ENCODE data around the gene STK40.

The STK40 gene

DNA sequence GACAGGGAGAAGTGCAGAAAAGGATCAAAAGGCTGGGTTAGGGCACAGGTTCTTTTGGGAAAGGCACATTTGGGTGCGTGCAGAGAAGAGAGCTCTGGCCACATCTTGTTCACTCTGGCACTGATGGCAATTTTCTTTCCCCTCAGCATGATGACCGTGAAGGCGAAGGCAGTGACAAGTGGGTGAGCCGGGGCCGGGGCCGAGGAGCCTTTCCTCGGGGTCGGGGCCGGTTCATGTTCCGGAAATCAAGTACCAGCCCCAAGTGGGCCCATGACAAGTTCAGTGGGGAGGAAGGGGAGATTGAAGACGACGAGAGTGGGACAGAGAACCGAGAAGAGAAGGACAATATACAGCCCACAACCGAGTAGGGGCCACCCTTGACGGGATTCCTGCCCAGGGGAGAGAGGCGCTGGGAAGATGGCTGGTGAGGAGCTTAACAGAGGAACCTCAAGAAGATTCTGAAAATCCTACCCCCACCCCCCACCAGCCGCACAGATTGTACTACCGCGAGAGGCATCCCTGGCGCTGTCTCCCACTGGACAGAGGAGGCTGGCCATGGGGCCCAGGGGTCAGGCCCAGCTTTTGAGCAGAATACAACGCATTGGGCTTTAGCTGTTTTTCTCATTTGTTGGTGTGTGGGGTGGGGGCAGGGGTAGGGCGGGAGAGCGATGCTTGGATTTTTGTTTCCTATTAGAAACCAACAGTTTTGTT, 81.9 kb downstream of the STK40 start:
- Histone ChIP-seq H3K27me3 (ENCODE audit: insufficient read depth, low read length) (no peaks in the 10 kb centered on the region; the same call in 1 of the 2 replicates), H3K36me3 (ENCODE audit: insufficient read depth, low read depth, low read length) (peaks cover 60% of the 10 kb centered on the region), H3K4me1 (ENCODE audit: insufficient read depth, low read length) (peaks cover 4% of the 10 kb centered on the region; the same call in 1 of the 2 replicates), H3K9ac (ENCODE audit: low read depth, low read length) (no peak overlapping the region), H3K4me3 (ENCODE audit: low read length) (no peak overlapping the region), H3K27ac (ENCODE audit: low read length) (no peak overlapping the region), H3K9me3 (ENCODE audit: insufficient read depth, low read depth, low read length) (no peaks in the 10 kb centered on the region)

DNA sequence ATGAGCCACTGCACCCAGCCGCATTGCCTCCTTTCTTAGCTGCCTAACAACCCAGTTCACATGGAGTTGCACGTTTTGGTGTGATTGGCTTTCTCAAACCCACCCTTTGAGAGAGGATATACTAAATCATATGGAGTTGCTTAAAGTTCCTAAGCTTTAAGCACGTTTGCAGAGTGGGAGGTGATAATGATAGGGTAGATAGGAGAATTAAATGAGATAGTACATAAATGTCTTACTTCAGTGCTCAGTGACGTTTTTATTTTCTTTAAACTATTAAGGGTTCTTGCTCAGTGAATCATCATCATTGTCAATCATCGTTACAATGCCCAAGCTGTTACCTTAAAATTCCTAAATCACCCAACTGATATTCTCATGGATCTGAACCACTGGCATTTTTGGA, 82.5 kb downstream of the STK40 start:
- Histone ChIP-seq H3K27ac (ENCODE audit: low read length) (no peak overlapping the region), H3K9ac (ENCODE audit: low read depth, low read length) (no peak overlapping the region), H3K4me3 (ENCODE audit: low read length) (no peak overlapping the region), H3K27me3 (ENCODE audit: insufficient read depth, low read length) (no peaks in the 10 kb centered on the region; the same call in 1 of the 2 replicates), H3K9me3 (ENCODE audit: insufficient read depth, low read depth, low read length) (no peaks in the 10 kb centered on the region), H3K4me1 (ENCODE audit: insufficient read depth, low read length) (peaks cover 4% of the 10 kb centered on the region; the same call in 1 of the 2 replicates), H3K36me3 (ENCODE audit: insufficient read depth, low read depth, low read length) (peaks cover 66% of the 10 kb centered on the region)

DNA sequence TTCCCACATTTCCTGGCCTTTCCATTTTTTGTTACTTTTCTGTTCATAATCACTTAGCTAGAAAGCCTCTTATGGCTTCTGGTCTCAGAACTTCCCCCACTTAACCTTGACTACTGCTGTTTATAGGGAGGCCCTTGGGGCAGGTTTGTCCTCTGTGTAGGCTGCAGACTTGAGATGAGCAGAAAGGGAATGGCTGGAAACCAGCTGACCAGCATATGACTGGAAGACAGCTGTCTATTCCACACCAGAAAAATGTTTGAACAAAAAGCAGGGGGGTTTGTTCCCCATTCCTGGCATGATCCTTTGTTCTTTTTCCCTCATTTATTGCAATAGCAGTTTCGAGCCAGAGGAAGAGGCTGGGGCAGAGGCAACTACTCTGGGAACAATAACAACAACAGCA, 84.5 kb downstream of the STK40 start:
- Histone ChIP-seq H3K27ac (ENCODE audit: low read length) (no peak overlapping the region), H3K27me3 (ENCODE audit: insufficient read depth, low read length) (no peaks in the 10 kb centered on the region), H3K4me1 (ENCODE audit: insufficient read depth, low read length) (peaks cover 4% of the 10 kb centered on the region; the same call in 1 of the 2 replicates), H3K36me3 (ENCODE audit: insufficient read depth, low read depth, low read length) (peaks cover 86% of the 10 kb centered on the region), H3K9me3 (ENCODE audit: insufficient read depth, low read depth, low read length) (no peaks in the 10 kb centered on the region), H3K4me3 (ENCODE audit: low read length) (no peak overlapping the region), H3K9ac (ENCODE audit: low read depth, low read length) (no peak overlapping the region)

DNA sequence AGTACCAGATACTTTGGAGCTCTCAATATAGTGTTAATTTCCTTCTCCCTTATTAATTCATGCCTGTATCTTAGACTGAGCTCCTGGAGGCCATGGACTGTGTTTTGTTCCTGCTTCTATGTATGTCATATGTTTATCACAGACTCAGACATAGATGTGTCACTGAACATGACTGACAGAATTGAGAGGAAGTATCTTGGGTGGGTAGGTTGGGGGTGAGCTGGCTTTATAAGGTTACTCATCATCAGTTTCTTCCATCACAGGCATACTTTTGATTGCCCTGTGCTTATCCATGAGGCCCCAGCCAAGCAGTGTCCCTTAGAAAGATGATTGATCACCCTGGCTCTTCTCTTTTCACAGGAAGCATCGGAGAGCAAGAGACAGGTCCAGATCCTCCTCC, 85.2 kb downstream of the STK40 start:
- Histone ChIP-seq H3K9me3 (ENCODE audit: insufficient read depth, low read depth, low read length) (no peaks in the 10 kb centered on the region), H3K4me3 (ENCODE audit: low read length) (no peak overlapping the region), H3K36me3 (ENCODE audit: insufficient read depth, low read depth, low read length) (peaks cover 92% of the 10 kb centered on the region), H3K9ac (ENCODE audit: low read depth, low read length) (no peak overlapping the region), H3K4me1 (ENCODE audit: insufficient read depth, low read length) (peaks cover 4% of the 10 kb centered on the region; the same call in 1 of the 2 replicates), H3K27ac (ENCODE audit: low read length) (no peak overlapping the region), H3K27me3 (ENCODE audit: insufficient read depth, low read length) (no peaks in the 10 kb centered on the region)

DNA sequence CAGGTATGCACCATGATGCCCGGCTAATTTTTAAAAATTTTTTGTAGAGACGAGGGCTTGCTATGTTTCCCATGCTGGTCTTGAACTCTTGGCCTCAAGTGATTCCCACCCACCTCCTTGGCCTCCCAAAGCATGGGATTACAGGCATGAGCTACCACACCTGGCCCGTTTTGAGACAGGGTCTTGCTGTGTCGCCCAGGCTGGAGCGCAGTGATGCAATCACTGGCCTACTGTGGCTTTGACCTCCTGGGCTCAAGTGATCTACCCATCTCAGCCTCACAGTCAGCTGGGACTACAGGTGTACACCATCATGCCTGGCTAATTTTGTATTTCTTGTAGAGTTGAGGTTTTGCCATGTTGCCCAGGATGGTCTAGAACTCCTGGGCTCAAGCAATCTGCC, 87.1 kb downstream of the STK40 start:
- H3K9ac ChIP-seq (ENCODE audit: low read depth, low read length) = no peak overlapping the region
- no peak overlapping the region for H3K27ac ChIP-seq (ENCODE audit: low read length)
- no peaks in the 10 kb centered on the region for H3K4me1 ChIP-seq (ENCODE audit: insufficient read depth, low read length)
- no peak overlapping the region for H3K4me3 ChIP-seq (ENCODE audit: low read length)
- peaks cover 92% of the 10 kb centered on the region for H3K36me3 ChIP-seq (ENCODE audit: insufficient read depth, low read depth, low read length)
- H3K9me3 ChIP-seq (ENCODE audit: insufficient read depth, low read depth, low read length) = no peaks in the 10 kb centered on the region
- no peaks in the 10 kb centered on the region for H3K27me3 ChIP-seq (ENCODE audit: insufficient read depth, low read length)

DNA sequence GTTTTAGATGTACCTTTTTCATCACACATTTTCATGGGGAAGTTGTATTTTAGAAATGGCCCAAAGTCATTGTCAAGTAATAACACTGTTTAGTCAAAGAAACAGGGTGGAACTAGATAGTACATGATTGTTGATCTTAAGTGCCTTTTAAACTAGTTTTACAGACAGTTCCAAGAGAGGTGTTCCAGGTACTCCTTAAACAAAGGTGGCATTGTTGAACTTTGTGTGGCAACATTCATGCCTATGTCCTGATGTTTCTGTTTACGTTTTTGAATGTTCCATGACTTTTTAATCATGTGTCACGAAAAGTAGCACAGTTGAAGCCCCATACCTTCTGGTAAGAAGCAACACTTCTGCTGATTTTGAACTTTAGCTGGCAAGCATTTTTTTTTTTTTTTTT, 88.7 kb downstream of the STK40 start:
- no peak overlapping the region for H3K27ac ChIP-seq (ENCODE audit: low read length)

DNA sequence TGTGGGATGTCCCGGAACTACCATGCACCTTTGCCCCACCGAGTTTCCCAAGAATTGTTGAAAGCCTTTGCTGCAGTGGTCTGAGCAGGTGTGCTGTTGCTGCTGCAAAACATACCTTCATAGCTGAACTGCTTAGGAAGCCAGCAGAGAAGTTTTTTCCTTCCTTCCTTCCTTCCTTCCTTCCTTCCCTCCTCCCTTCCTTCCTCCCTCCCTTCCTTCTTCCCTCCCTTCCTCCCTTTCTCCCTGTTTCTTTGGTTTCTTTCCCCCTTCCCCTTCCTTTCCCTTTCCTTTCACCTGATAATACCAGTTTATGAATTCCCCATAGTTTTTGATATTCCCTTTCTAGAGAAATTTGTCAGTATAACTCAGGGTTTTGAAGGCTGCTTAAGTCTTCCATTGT, 90.3 kb downstream of the STK40 start:
- Histone ChIP-seq H3K9ac (ENCODE audit: low read depth, low read length) (no peak overlapping the region), H3K36me3 (ENCODE audit: insufficient read depth, low read depth, low read length) (peaks cover 90% of the 10 kb centered on the region), H3K4me3 (ENCODE audit: low read length) (no peak overlapping the region), H3K27ac (ENCODE audit: low read length) (no peak overlapping the region), H3K9me3 (ENCODE audit: insufficient read depth, low read depth, low read length) (no peaks in the 10 kb centered on the region), H3K27me3 (ENCODE audit: insufficient read depth, low read length) (no peaks in the 10 kb centered on the region), H3K4me1 (ENCODE audit: insufficient read depth, low read length) (no peaks in the 10 kb centered on the region)

More for the DNA sequence above, 88.7 kb downstream of the STK40 start:
- no peaks in the 10 kb centered on the region for H3K27me3 ChIP-seq (ENCODE audit: insufficient read depth, low read length)
- H3K9ac ChIP-seq (ENCODE audit: low read depth, low read length) = no peak overlapping the region
- H3K4me3 ChIP-seq (ENCODE audit: low read length) = no peak overlapping the region
- H3K36me3 ChIP-seq (ENCODE audit: insufficient read depth, low read depth, low read length) = peaks cover 90% of the 10 kb centered on the region
- no peaks in the 10 kb centered on the region for H3K4me1 ChIP-seq (ENCODE audit: insufficient read depth, low read length)
- no peaks in the 10 kb centered on the region for H3K9me3 ChIP-seq (ENCODE audit: insufficient read depth, low read depth, low read length)
